Measurements from ENCODE around the gene IKZF4. TPM values are rescaled to one million over a fixed set of nuclear protein-coding genes. Genes with fewer than 3 reads are reported as not detected.

The IKZF4 gene
- total and polyA plus RNA-seq, 3 donors from 2014 or later, result 10.7 to 17.7 (median 13.9) TPM

- no peak for DNase-seq
- no peaks in the 10 kb centered on the region for H3K27me3 ChIP-seq
- no peaks in the 10 kb centered on the region for H3K9me3 ChIP-seq
- WGBS, 2 donors, result 88 to 90% methylated on average over 9 to 15 of the region's 15 CpGs
- no peak overlapping the region for H3K4me3 ChIP-seq
- no peak overlapping the region for H3K27ac ChIP-seq
- intact Hi-C loops (cut with DNase I; ENCODE audit: low total_unique reads), result no loop called here
- H3K4me1 ChIP-seq, result peaks cover 3% of the 10 kb centered on the region
- no peaks in the 10 kb centered on the region for H3K36me3 ChIP-seq (ENCODE audit: low read depth, missing control alignments)
- TF ChIP-seq CTCF (IDR thresholded peaks at IDR 0.05) (no peak), POLR2A (IDR thresholded peaks at IDR 0.05) (no peak)
Measured at GRCh38 chr12:56084958-56085543, 64.2 kb downstream of the IKZF4 start.

GRCh38 chr12:56086096-56086495, 65.3 kb downstream of the IKZF4 start:
- H3K4me1 ChIP-seq, result no peaks in the 10 kb centered on the region
- no peak overlapping the region for H3K27ac ChIP-seq
- no peak overlapping the region for H3K4me3 ChIP-seq
- H3K36me3 ChIP-seq (ENCODE audit: low read depth, missing control alignments), result no peaks in the 10 kb centered on the region
- no peaks in the 10 kb centered on the region for H3K9me3 ChIP-seq
- DNase-seq, result no peak
- TF ChIP-seq POLR2A (IDR thresholded peaks at IDR 0.05) (no peak), CTCF (IDR thresholded peaks at IDR 0.05) (no peak)
- 83 to 85% methylated on average over 3 of the region's 3 CpGs for WGBS, 2 donors
- intact Hi-C loops (cut with DNase I; ENCODE audit: low total_unique reads), result no loop called here
- H3K27me3 ChIP-seq, result no peaks in the 10 kb centered on the region

- Histone ChIP-seq H3K4me3 (no peak overlapping the region), H3K27ac (no peak overlapping the region), H3K36me3 (ENCODE audit: low read depth, missing control alignments) (no peaks in the 10 kb centered on the region), H3K27me3 (no peaks in the 10 kb centered on the region), H3K4me1 (no peaks in the 10 kb centered on the region), H3K9me3 (no peaks in the 10 kb centered on the region)
- intact Hi-C loops (cut with DNase I; ENCODE audit: low total_unique reads), result no loop called here
- TF ChIP-seq POLR2A (IDR thresholded peaks at IDR 0.05) (no peak), CTCF (IDR thresholded peaks at IDR 0.05) (no peak)
- 70 to 93% methylated on average over 5 to 6 of the region's 6 CpGs for WGBS, 2 donors
- no peak for DNase-seq
Measured at GRCh38 chr12:56086608-56087007, 65.8 kb downstream of the IKZF4 start.

GRCh38 chr12:56087220-56087619, 66.4 kb downstream of the IKZF4 start:
- WGBS, 2 donors, result 88 to 93% methylated on average over 6 of the region's 6 CpGs
- Histone ChIP-seq H3K4me1 (no peaks in the 10 kb centered on the region), H3K4me3 (no peak overlapping the region), H3K9me3 (no peaks in the 10 kb centered on the region), H3K36me3 (ENCODE audit: low read depth, missing control alignments) (no peaks in the 10 kb centered on the region), H3K27me3 (no peaks in the 10 kb centered on the region), H3K27ac (no peak overlapping the region)
- no peak for DNase-seq
- intact Hi-C loops (cut with DNase I; ENCODE audit: low total_unique reads), result no loop called here
- TF ChIP-seq CTCF (IDR thresholded peaks at IDR 0.05), result no peak
- TF ChIP-seq POLR2A (IDR thresholded peaks at IDR 0.05), result no peak

Other genes starting within 250 kb of the IKZF4 start
- gene SARNP, start 203.3 kb upstream of the IKZF4 start, total RNA-seq, result 10 to 100 TPM; 88.3 to 96.3 TPM
- gene SARNP, start 203.3 kb upstream of the IKZF4 start, polyA plus RNA-seq (ENCODE audit: insufficient read depth, low read depth, low replicate concordance), result 99.2 TPM
- gene ORMDL2, start 203.0 kb upstream of the IKZF4 start, total RNA-seq, result 10 to 100 TPM; 16.2 to 18.6 TPM
- gene ORMDL2, start 203.0 kb upstream of the IKZF4 start, polyA plus RNA-seq (ENCODE audit: insufficient read depth, low read depth, low replicate concordance), result 82.4 TPM
- 10 to 100 TPM; 74.6 to 75.4 TPM for gene DNAJC14, start 191.5 kb upstream of the IKZF4 start, total RNA-seq
- 67.6 TPM for gene DNAJC14, start 191.5 kb upstream of the IKZF4 start, polyA plus RNA-seq (ENCODE audit: insufficient read depth, low read depth, low replicate concordance)
- gene MMP19, start 178.1 kb upstream of the IKZF4 start, total RNA-seq, result 1 to 10 TPM; 1.3 TPM
- 6.5 TPM for gene MMP19, start 178.1 kb upstream of the IKZF4 start, polyA plus RNA-seq (ENCODE audit: insufficient read depth, low read depth, low replicate concordance)
- 10 to 100 TPM; 51.8 to 71.3 TPM for gene PYM1, start 93.1 kb upstream of the IKZF4 start, total RNA-seq
- 51.6 TPM for gene PYM1, start 93.1 kb upstream of the IKZF4 start, polyA plus RNA-seq (ENCODE audit: insufficient read depth, low read depth, low replicate concordance)
- gene DGKA, start 89.9 kb upstream of the IKZF4 start, total RNA-seq, result 10 to 100 TPM; 28.9 to 40.4 TPM
- gene DGKA, start 89.9 kb upstream of the IKZF4 start, polyA plus RNA-seq (ENCODE audit: insufficient read depth, low read depth, low replicate concordance), result 40.3 TPM
- 10 to 100 TPM in 1 of 2 donors, 1 to 10 TPM in 1; 8.9 to 11.1 TPM for gene PMEL, start 55.0 kb upstream of the IKZF4 start, total RNA-seq
- 8.2 TPM for gene PMEL, start 55.0 kb upstream of the IKZF4 start, polyA plus RNA-seq (ENCODE audit: insufficient read depth, low read depth, low replicate concordance)
- gene CDK2, start 54.2 kb upstream of the IKZF4 start, total RNA-seq, result 10 to 100 TPM; 16.5 to 20.3 TPM
- gene CDK2, start 54.2 kb upstream of the IKZF4 start, polyA plus RNA-seq (ENCODE audit: insufficient read depth, low read depth, low replicate concordance), result 19.8 TPM
- gene RAB5B, start 47.0 kb upstream of the IKZF4 start, total RNA-seq, result 100 to 1,000 TPM; 144 to 198 TPM
- 139 TPM for gene RAB5B, start 47.0 kb upstream of the IKZF4 start, polyA plus RNA-seq (ENCODE audit: insufficient read depth, low read depth, low replicate concordance)
- 10 to 100 TPM in 1 of 2 donors, 1 to 10 TPM in 1; 9.5 to 14.3 TPM for gene SUOX, start 23.8 kb upstream of the IKZF4 start, total RNA-seq
- gene SUOX, start 23.8 kb upstream of the IKZF4 start, polyA plus RNA-seq (ENCODE audit: insufficient read depth, low read depth, low replicate concordance), result 14.1 TPM
- 100 to 1,000 TPM; 395 to 568 TPM for gene RPS26, start 20.9 kb downstream of the IKZF4 start, total RNA-seq
- 197 TPM for gene RPS26, start 20.9 kb downstream of the IKZF4 start, polyA plus RNA-seq (ENCODE audit: insufficient read depth, low read depth, low replicate concordance)
- gene ERBB3, start 59.1 kb downstream of the IKZF4 start, total RNA-seq, result 1 to 10 TPM; 3.3 to 9.8 TPM
- gene ERBB3, start 59.1 kb downstream of the IKZF4 start, polyA plus RNA-seq (ENCODE audit: insufficient read depth, low read depth, low replicate concordance), result 6.1 TPM
- 10 to 100 TPM; 61.0 to 81.4 TPM for gene PA2G4, start 83.5 kb downstream of the IKZF4 start, total RNA-seq
- gene PA2G4, start 83.5 kb downstream of the IKZF4 start, polyA plus RNA-seq (ENCODE audit: insufficient read depth, low read depth, low replicate concordance), result 190 TPM
- gene RPL41, start 95.6 kb downstream of the IKZF4 start, total RNA-seq, result 1,000 to 10,000 TPM; 1,066 to 1,985 TPM
- gene RPL41, start 95.6 kb downstream of the IKZF4 start, polyA plus RNA-seq (ENCODE audit: insufficient read depth, low read depth, low replicate concordance), result 2,323 TPM
- gene ZC3H10, start 97.2 kb downstream of the IKZF4 start, total RNA-seq, result 10 to 100 TPM; 16.2 to 20.6 TPM
- 12.4 TPM for gene ZC3H10, start 97.2 kb downstream of the IKZF4 start, polyA plus RNA-seq (ENCODE audit: insufficient read depth, low read depth, low replicate concordance)
- gene ESYT1, start 107.2 kb downstream of the IKZF4 start, total RNA-seq, result 10 to 100 TPM; 72.0 to 99.8 TPM
- 50.8 TPM for gene ESYT1, start 107.2 kb downstream of the IKZF4 start, polyA plus RNA-seq (ENCODE audit: insufficient read depth, low read depth, low replicate concordance)
- 100 to 1,000 TPM; 229 to 428 TPM for gene MYL6B, start 131.5 kb downstream of the IKZF4 start, total RNA-seq
- 480 TPM for gene MYL6B, start 131.5 kb downstream of the IKZF4 start, polyA plus RNA-seq (ENCODE audit: insufficient read depth, low read depth, low replicate concordance)
- 1,000 to 10,000 TPM in 1 of 2 donors, 100 to 1,000 TPM in 1; 939 to 1,373 TPM for gene MYL6, start 137.3 kb downstream of the IKZF4 start, total RNA-seq
- gene MYL6, start 137.3 kb downstream of the IKZF4 start, polyA plus RNA-seq (ENCODE audit: insufficient read depth, low read depth, low replicate concordance), result 1,271 TPM
- 100 to 1,000 TPM; 106 to 148 TPM for gene SMARCC2, start 168.4 kb downstream of the IKZF4 start, total RNA-seq
- gene SMARCC2, start 168.4 kb downstream of the IKZF4 start, polyA plus RNA-seq (ENCODE audit: insufficient read depth, low read depth, low replicate concordance), result 69.5 TPM
- 10 to 100 TPM; 63.7 to 70.2 TPM for gene RNF41, start 200.9 kb downstream of the IKZF4 start, total RNA-seq
- gene RNF41, start 200.9 kb downstream of the IKZF4 start, polyA plus RNA-seq (ENCODE audit: insufficient read depth, low read depth, low replicate concordance), result 49.3 TPM
- gene NABP2, start 203.3 kb downstream of the IKZF4 start, total RNA-seq, result 10 to 100 TPM; 27.5 to 30.4 TPM
- 40.8 TPM for gene NABP2, start 203.3 kb downstream of the IKZF4 start, polyA plus RNA-seq (ENCODE audit: insufficient read depth, low read depth, low replicate concordance)
- gene SLC39A5, start 209.0 kb downstream of the IKZF4 start, total RNA-seq, result under 1 TPM in 1 of 2 donors, not detected in 1; 0.87 TPM
- gene SLC39A5, start 209.0 kb downstream of the IKZF4 start, polyA plus RNA-seq (ENCODE audit: insufficient read depth, low read depth, low replicate concordance), result 3.9 TPM
- gene ANKRD52, start 237.3 kb downstream of the IKZF4 start, total RNA-seq, result 10 to 100 TPM; 26.8 to 32.3 TPM
- gene ANKRD52, start 237.3 kb downstream of the IKZF4 start, polyA plus RNA-seq (ENCODE audit: insufficient read depth, low read depth, low replicate concordance), result 20.1 TPM
- 10 to 100 TPM; 24.2 to 26.9 TPM for gene COQ10A, start 245.9 kb downstream of the IKZF4 start, total RNA-seq
- gene COQ10A, start 245.9 kb downstream of the IKZF4 start, polyA plus RNA-seq (ENCODE audit: insufficient read depth, low read depth, low replicate concordance), result 10.6 TPM